ENCODE measurements around the gene F10.

F10 gene

GRCh38 chr13:113117335-113117872 is 5.2 kb upstream of the F10 start:
- Histone ChIP-seq H3K9me3 (ENCODE audit: severe bottlenecking) (no peaks in the 10 kb centered on the region), H3K36me3 (ENCODE audit: low read depth) (no peaks in the 10 kb centered on the region), H3K27ac (ENCODE audit: poor library complexity, severe bottlenecking) (no peak overlapping the region), H3K4me1 (ENCODE audit: insufficient read depth, poor library complexity, severe bottlenecking) (no peaks in the 10 kb centered on the region), H3K27me3 (ENCODE audit: insufficient read depth, poor library complexity, severe bottlenecking) (no peaks in the 10 kb centered on the region), H3K4me3 (ENCODE audit: severe bottlenecking) (no peak overlapping the region)
- no peak for TF ChIP-seq CTCF (IDR thresholded peaks at IDR 0.05; ENCODE audit: poor library complexity, severe bottlenecking)
- ATAC-seq (ENCODE audit: low read depth) (no peak), DNase-seq (ENCODE audit: low spot score) (no peak)

GRCh38 chr13:113117911-113118260 is 4.7 kb upstream of the F10 start:
- no peak overlapping the region for H3K4me3 ChIP-seq (ENCODE audit: severe bottlenecking)
- H3K36me3 ChIP-seq (ENCODE audit: low read depth): no peaks in the 10 kb centered on the region
- H3K27ac ChIP-seq (ENCODE audit: poor library complexity, severe bottlenecking): no peak overlapping the region
- no peak for TF ChIP-seq CTCF (IDR thresholded peaks at IDR 0.05; ENCODE audit: poor library complexity, severe bottlenecking)
- ATAC-seq (ENCODE audit: low read depth) (no peak), DNase-seq (ENCODE audit: low spot score) (no peak)
- H3K4me1 ChIP-seq (ENCODE audit: insufficient read depth, poor library complexity, severe bottlenecking): no peaks in the 10 kb centered on the region
- H3K9me3 ChIP-seq (ENCODE audit: severe bottlenecking): no peaks in the 10 kb centered on the region
- no peaks in the 10 kb centered on the region for H3K27me3 ChIP-seq (ENCODE audit: insufficient read depth, poor library complexity, severe bottlenecking)

GRCh38 chr13:113118261-113119021 is 4.2 kb upstream of the F10 start:
- H3K4me3 ChIP-seq (ENCODE audit: severe bottlenecking): no peak overlapping the region
- H3K27me3 ChIP-seq (ENCODE audit: insufficient read depth, poor library complexity, severe bottlenecking): no peaks in the 10 kb centered on the region
- no peak overlapping the region for H3K27ac ChIP-seq (ENCODE audit: poor library complexity, severe bottlenecking)
- DNase-seq (ENCODE audit: low spot score): no peak
- H3K4me1 ChIP-seq (ENCODE audit: insufficient read depth, poor library complexity, severe bottlenecking): no peaks in the 10 kb centered on the region
- no peak for ATAC-seq (ENCODE audit: low read depth)
- no peak for TF ChIP-seq CTCF (IDR thresholded peaks at IDR 0.05; ENCODE audit: poor library complexity, severe bottlenecking)
- H3K9me3 ChIP-seq (ENCODE audit: severe bottlenecking): no peaks in the 10 kb centered on the region
- H3K36me3 ChIP-seq (ENCODE audit: low read depth): no peaks in the 10 kb centered on the region

- H3K9me3 ChIP-seq (ENCODE audit: severe bottlenecking): no peaks in the 10 kb centered on the region
- H3K4me1 ChIP-seq (ENCODE audit: insufficient read depth, poor library complexity, severe bottlenecking): no peaks in the 10 kb centered on the region
- no peak for DNase-seq (ENCODE audit: low spot score)
- no peaks in the 10 kb centered on the region for H3K36me3 ChIP-seq (ENCODE audit: low read depth)
- H3K27me3 ChIP-seq (ENCODE audit: insufficient read depth, poor library complexity, severe bottlenecking): no peaks in the 10 kb centered on the region
- H3K27ac ChIP-seq (ENCODE audit: poor library complexity, severe bottlenecking): no peak overlapping the region
- TF ChIP-seq CTCF (IDR thresholded peaks at IDR 0.05; ENCODE audit: poor library complexity, severe bottlenecking): no peak
- no peak for ATAC-seq (ENCODE audit: low read depth)
- no peak overlapping the region for H3K4me3 ChIP-seq (ENCODE audit: severe bottlenecking)
Measured at GRCh38 chr13:113119166-113119821, 3.3 kb upstream of the F10 start.

- no peak overlapping the region for H3K4me3 ChIP-seq (ENCODE audit: severe bottlenecking)
Measured at GRCh38 chr13:113119822-113120189, 2.8 kb upstream of the F10 start.

More at GRCh38 chr13:113119822-113120189, 2.8 kb upstream of the F10 start:
- no peak for TF ChIP-seq CTCF (IDR thresholded peaks at IDR 0.05; ENCODE audit: poor library complexity, severe bottlenecking)
- H3K27me3 ChIP-seq (ENCODE audit: insufficient read depth, poor library complexity, severe bottlenecking): no peaks in the 10 kb centered on the region
- DNase-seq (ENCODE audit: low spot score) (no peak), ATAC-seq (ENCODE audit: low read depth) (no peak)
- no peaks in the 10 kb centered on the region for H3K36me3 ChIP-seq (ENCODE audit: low read depth)
- no peaks in the 10 kb centered on the region for H3K4me1 ChIP-seq (ENCODE audit: insufficient read depth, poor library complexity, severe bottlenecking)
- no peaks in the 10 kb centered on the region for H3K9me3 ChIP-seq (ENCODE audit: severe bottlenecking)
- H3K27ac ChIP-seq (ENCODE audit: poor library complexity, severe bottlenecking): no peak overlapping the region
